HFFc6 (cell line): ENCODE measurements around the gene CERS3. TPM values are rescaled to one million over a fixed set of nuclear protein-coding genes. Genes with fewer than 3 reads are reported as not detected.

Source experiments
- DNase-seq: peaks from one replicate; pipeline ENCODE4 v3.0.0-alpha.2; 2018
- H3K27ac Mint-ChIP-seq: 2 replicates; pipeline ENCODE4 v1.8.0; 2020; ENCODE audit warnings: mild to moderate bottlenecking, mixed read lengths
- H3K27me3 Mint-ChIP-seq: 2 replicates; pipeline ENCODE4 v1.8.0; 2021; ENCODE audit warnings: mild to moderate bottlenecking, moderate library complexity, mixed read lengths; ENCODE audit not compliant: insufficient read depth
- H3K36me3 Mint-ChIP-seq: 2 replicates; pipeline ENCODE4 v1.8.0; 2021; ENCODE audit warnings: low read depth, mixed read lengths
- H3K4me1 Mint-ChIP-seq: 2 replicates; pipeline ENCODE4 v1.8.0; 2020; ENCODE audit warnings: low read depth, mixed read lengths
- H3K4me3 Mint-ChIP-seq: 2 replicates; pipeline ENCODE4 v1.8.0; 2020; ENCODE audit warnings: mild to moderate bottlenecking, moderate library complexity, mixed read lengths
- H3K9me3 Mint-ChIP-seq: 2 replicates; pipeline ENCODE4 v1.8.0; 2020; ENCODE audit warnings: mild to moderate bottlenecking, mixed read lengths
- CTCF ChIP-seq: fragments of 200-600 bp; sonication (generic); IDR thresholded peaks from 2 replicates; pipeline ENCODE4 v1.5.0; 2021; ENCODE audit warnings: antibody characterized with exemption, mild to moderate bottlenecking
- long read RNA-seq: library from polyadenylated mRNA; unstranded; transcript quantifications from one replicate; pipeline ENCODE4 v2.0.0, GENCODE V29; 2019
- total RNA-seq, 6 experiments: library from RNA; stranded (reverse); fragmentation: NEBNext Ultra II Directional; extraction: Animal tissue kit (Norgen Biotek cat#: 25700); gene quantifications; 2 replicates in 1 of 6; 3 replicates in 5 of 6; pipeline ENCODE4 v1.2.3, GENCODE V29; 2021

Gene CERS3
- not detected for total RNA-seq
- long read RNA-seq, result 0 reads

- Mint-ChIP-seq H3K27ac (no peak within 1 kb of the TSS), H3K27me3 (peaks cover 4% of the 10 kb centered on the region), H3K4me3 (no peak within 1 kb of the TSS)
These were observed at the start of gene CERS3 for GRCh38 chr15:100528833-100529428. TSS of gene CERS3 (minus strand) at chr15:100528950. CDS start at chr15:100501849, 27,101 bp downstream.

GRCh38 chr15:100573526-100573925 lies 44.8 kb upstream of the CERS3 start:
- TF ChIP-seq CTCF, result no peak
- no peaks in the 10 kb centered on the region for H3K9me3 Mint-ChIP-seq

More at GRCh38 chr15:100528833-100529428, at the start of gene CERS3:
- TF ChIP-seq CTCF, result no peak
- Mint-ChIP-seq H3K36me3 (no peaks in the 10 kb centered on the region), H3K9me3 (peaks cover 5% of the 10 kb centered on the region; the same call in 1 of the 2 replicates), H3K4me1 (no peaks in the 10 kb centered on the region)
- no peak for DNase-seq

DNA sequence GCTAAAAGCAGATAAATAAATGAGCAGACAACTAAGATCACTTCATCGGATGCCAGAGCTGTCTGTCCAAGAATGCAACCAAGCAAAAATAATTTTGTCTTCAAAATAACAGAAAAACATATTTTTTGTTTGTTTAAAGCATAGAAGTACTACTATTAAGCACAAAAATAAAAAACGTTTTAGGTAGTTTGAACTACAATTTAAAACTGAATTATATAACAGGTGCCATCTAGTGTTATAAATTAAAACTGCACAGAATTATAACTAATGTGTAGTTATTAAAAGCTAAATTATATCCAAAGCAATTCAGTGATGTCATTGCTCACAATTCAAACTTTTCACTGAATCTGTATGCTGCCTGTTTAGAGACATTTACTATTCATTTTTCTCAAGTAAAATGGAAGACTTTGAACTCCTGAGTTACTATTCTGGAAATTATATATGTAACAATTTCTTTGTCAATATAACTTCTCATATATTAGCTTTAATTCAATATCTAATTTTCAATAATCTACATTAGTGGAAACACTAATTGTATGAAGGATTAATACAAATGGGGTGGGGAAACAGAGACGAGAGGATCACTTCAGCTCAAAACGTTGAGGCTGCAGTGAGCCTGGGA lies 43.7 kb upstream of the CERS3 start:
- no peaks in the 10 kb centered on the region; the same call in 1 of the 2 replicates for H3K27me3 Mint-ChIP-seq
- TF ChIP-seq CTCF, result peak; percentile 79
- peak; percentile 6 for DNase-seq
- H3K4me1 Mint-ChIP-seq, result peaks cover 16% of the 10 kb centered on the region
- H3K4me3 Mint-ChIP-seq, result no peak overlapping the region
- no peak overlapping the region for H3K27ac Mint-ChIP-seq
- 0 out of 2 replicates have a peak, but pooled peaks cover 4% of the 10 kb centered on the region for H3K36me3 Mint-ChIP-seq
- H3K9me3 Mint-ChIP-seq, result no peaks in the 10 kb centered on the region

More at GRCh38 chr15:100573526-100573925, 44.8 kb upstream of the CERS3 start:
- no peak overlapping the region for H3K4me3 Mint-ChIP-seq
- DNase-seq, result no peak
- no peak overlapping the region for H3K27ac Mint-ChIP-seq
- no peaks in the 10 kb centered on the region; the same call in 1 of the 2 replicates for H3K27me3 Mint-ChIP-seq
- H3K36me3 Mint-ChIP-seq, result 0 out of 2 replicates have a peak, but pooled peaks cover 4% of the 10 kb centered on the region
- peaks cover 16% of the 10 kb centered on the region for H3K4me1 Mint-ChIP-seq

DNA sequence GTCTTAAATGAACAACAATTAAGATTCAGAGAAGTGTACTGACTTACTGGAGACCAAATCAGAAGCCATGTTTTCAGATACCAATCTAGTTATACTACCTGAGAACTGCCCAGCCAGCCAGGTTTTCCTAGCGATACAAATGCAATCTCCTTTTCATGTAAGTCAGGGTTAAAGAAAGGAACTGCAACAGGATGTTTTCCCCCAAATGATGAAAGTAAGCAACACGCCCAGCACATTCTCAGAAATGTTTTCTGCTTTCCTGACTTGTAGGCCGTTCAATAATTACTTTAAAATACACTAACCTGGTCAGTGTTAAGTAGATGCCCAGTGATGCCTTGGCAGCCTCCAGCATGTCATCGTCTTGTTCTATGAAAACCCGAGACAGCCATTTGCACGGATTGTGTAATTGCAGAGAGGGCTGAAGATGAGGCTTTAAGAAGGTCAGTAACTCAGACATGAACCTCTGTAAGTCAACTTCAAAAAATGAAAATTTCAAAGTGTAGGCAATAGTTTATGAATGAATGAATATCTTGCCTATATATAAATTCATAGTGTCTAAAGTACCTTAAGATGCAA lies 42.9 kb upstream of the CERS3 start:
- Mint-ChIP-seq H3K36me3 (0 out of 2 replicates have a peak, but pooled peaks cover 4% of the 10 kb centered on the region), H3K27ac (no peak overlapping the region), H3K4me3 (no peak overlapping the region), H3K9me3 (no peaks in the 10 kb centered on the region), H3K4me1 (peaks cover 16% of the 10 kb centered on the region), H3K27me3 (no peaks in the 10 kb centered on the region; the same call in 1 of the 2 replicates)
- DNase-seq, result no peak
- no peak for TF ChIP-seq CTCF

DNA sequence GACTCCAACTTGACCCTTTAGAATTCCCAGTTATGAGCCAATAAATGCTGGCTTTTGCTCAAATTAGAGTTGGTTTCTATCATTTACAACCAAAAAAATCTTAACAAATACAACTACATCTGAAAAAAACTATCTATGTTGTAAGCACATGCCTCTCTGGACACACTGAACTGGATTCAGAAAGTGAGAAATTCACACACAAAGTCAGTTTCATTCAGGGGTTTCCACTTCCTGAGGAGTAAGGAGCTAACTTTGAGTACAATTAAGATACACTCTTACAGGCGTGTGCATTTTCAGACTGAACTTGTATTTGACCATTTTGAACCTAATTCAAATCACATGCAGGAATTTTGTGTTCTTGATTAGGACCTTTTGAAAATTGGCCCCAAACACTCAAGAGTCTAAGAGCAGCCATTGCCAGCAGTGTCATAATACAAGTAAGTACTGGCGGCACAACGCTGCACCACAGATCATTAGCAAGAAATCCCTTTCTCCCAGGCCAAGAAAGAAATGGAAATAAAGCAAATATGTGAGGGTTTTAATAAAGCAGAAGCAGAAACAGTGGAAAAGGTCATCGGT lies 42.1 kb upstream of the CERS3 start:
- 0 out of 2 replicates have a peak, but pooled peaks cover 4% of the 10 kb centered on the region for H3K36me3 Mint-ChIP-seq
- no peaks in the 10 kb centered on the region for H3K9me3 Mint-ChIP-seq
- no peak for TF ChIP-seq CTCF
- no peak overlapping the region for H3K27ac Mint-ChIP-seq
- no peaks in the 10 kb centered on the region for H3K27me3 Mint-ChIP-seq
- DNase-seq, result no peak
- peaks cover 16% of the 10 kb centered on the region for H3K4me1 Mint-ChIP-seq
- H3K4me3 Mint-ChIP-seq, result no peak overlapping the region
